A549 treated with ZK216348 at 1 μM for 4 hours (cell line): ENCODE measurements around the gene FBXW7. TPM values are rescaled to one million over a fixed set of nuclear protein-coding genes. Genes with fewer than 3 reads are reported as not detected.

ENCODE experiments used
- total RNA-seq: library from RNA; stranded (reverse); fragments of 200-300 nt; extraction: Qiagen RNA extraction; gene quantifications from 5 replicates; pipeline ENCODE4 v1.2.3, GENCODE V29; 2022; ENCODE audit warnings: low read depth

The FBXW7 gene, protein sequence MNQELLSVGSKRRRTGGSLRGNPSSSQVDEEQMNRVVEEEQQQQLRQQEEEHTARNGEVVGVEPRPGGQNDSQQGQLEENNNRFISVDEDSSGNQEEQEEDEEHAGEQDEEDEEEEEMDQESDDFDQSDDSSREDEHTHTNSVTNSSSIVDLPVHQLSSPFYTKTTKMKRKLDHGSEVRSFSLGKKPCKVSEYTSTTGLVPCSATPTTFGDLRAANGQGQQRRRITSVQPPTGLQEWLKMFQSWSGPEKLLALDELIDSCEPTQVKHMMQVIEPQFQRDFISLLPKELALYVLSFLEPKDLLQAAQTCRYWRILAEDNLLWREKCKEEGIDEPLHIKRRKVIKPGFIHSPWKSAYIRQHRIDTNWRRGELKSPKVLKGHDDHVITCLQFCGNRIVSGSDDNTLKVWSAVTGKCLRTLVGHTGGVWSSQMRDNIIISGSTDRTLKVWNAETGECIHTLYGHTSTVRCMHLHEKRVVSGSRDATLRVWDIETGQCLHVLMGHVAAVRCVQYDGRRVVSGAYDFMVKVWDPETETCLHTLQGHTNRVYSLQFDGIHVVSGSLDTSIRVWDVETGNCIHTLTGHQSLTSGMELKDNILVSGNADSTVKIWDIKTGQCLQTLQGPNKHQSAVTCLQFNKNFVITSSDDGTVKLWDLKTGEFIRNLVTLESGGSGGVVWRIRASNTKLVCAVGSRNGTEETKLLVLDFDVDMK
- total RNA-seq: 5.7 to 9.3 TPM (median 5.9 TPM) in 5 replicates

GRCh38 chr4:152535903-152536544, at the start of gene FBXW7:
FBXW7 (minus strand) TSS chr4:152536092; CDS start chr4:152411803, 124,289 bp downstream.

Other genes starting within 250 kb of the FBXW7 start
- 0.04 to 0.06 TPM in 2 of 5 replicates, not detected in the others for gene TMEM154, start 143.9 kb upstream of the FBXW7 start, total RNA-seq
- 0.14 to 0.35 TPM (median 0.26 TPM) in 5 replicates for gene TIGD4, start 243.6 kb upstream of the FBXW7 start, total RNA-seq
- gene ARFIP1, start 243.9 kb upstream of the FBXW7 start, total RNA-seq: 11.2 to 18.7 TPM (median 14.9 TPM) in 5 replicates